H1 (cell line): ENCODE measurements around the gene GRIK4. TPM values are rescaled to one million over a fixed set of nuclear protein-coding genes. Genes with fewer than 3 reads are reported as not detected.

Experiments
- CTCF ChIA-PET: fragments of 300-600 bp; sonication (Branson Sonifier 250); formaldehyde crosslinking; loops from one replicate; lab custom pipeline; 2021; ENCODE audit not compliant: partially characterized antibody; lab: Charles Lee
- POLR2A ChIA-PET: fragments of 300-600 bp; sonication (Branson Sonifier 250); formaldehyde crosslinking; loops from one replicate; lab custom pipeline; 2021; ENCODE audit warnings: inconsistent platforms; ENCODE audit not compliant: partially characterized antibody; lab: Charles Lee
- DNase-seq, 2 experiments: peaks; one replicate each; pipeline versions ENCODE4 v3.0.0 to v3.0.0-alpha.2; 2010 to 2022; ENCODE audit warnings: low spot score in 2 of 2, low read depth in 1 of 2, mixed read lengths in 1 of 2
- FAIRE-seq: peaks from 2 replicates; lab custom pipeline; 2011; peaks lifted over from hg19 to GRCh38; lab: Jason Lieb, UNC
- H2AFZ ChIP-seq: 2 replicates; pipeline ENCODE4 v1.8.1; 2012; ENCODE audit warnings: low read length, inconsistent platforms
- H2AK5ac ChIP-seq: 2 replicates; pipeline ENCODE4 v1.6.1; 2013; ENCODE audit warnings: low read depth, low read length
- H2BK120ac ChIP-seq: replicated peaks from 2 replicates; pipeline ENCODE3; 2013; ENCODE audit warnings: low read depth, low read length, inconsistent platforms
- H2BK12ac ChIP-seq: 2 replicates; pipeline ENCODE4 v1.6.1; 2013; ENCODE audit warnings: low read depth, low read length
- H2BK15ac ChIP-seq: 2 replicates; pipeline ENCODE4 v1.6.1; 2013; ENCODE audit warnings: low read length
- H2BK20ac ChIP-seq: 2 replicates; pipeline ENCODE4 v1.6.1; 2013; ENCODE audit warnings: low read length
- H2BK5ac ChIP-seq: 2 replicates; pipeline ENCODE4 v1.6.1; 2013; ENCODE audit warnings: low read depth, low read length
- H3K14ac ChIP-seq: 2 replicates; pipeline ENCODE4 v1.6.1; 2013; ENCODE audit warnings: inconsistent platforms; ENCODE audit not compliant: insufficient read length
- H3K18ac ChIP-seq: 2 replicates; pipeline ENCODE4 v1.6.1; 2013; ENCODE audit warnings: low read length; ENCODE audit errors: extremely low read depth
- H3K23ac ChIP-seq: 2 replicates; pipeline ENCODE4 v1.6.1; 2013; ENCODE audit warnings: inconsistent platforms; ENCODE audit not compliant: insufficient read length
- H3K23me2 ChIP-seq: 2 replicates; pipeline ENCODE4 v1.6.1; 2013; ENCODE audit warnings: low read depth, low read length
- H3K27ac ChIP-seq: 2 replicates; pipeline ENCODE4 v1.6.1; 2011; ENCODE audit warnings: low read depth, low read length, inconsistent platforms
- H3K27me3 ChIP-seq, 4 experiments: replicated peaks in 1 of 4; 1 replicate in 1 of 4; 2 replicates in 3 of 4; pipeline versions ENCODE4 v1.6.1 to v1.8.1; 2011 to 2013; ENCODE audit warnings: low read length in 3 of 4, mild to moderate bottlenecking in 3 of 4, inconsistent platforms in 2 of 4, mixed read lengths in 2 of 4, moderate library complexity in 1 of 4; ENCODE audit not compliant: control insufficient read depth in 3 of 4, insufficient read depth in 3 of 4; ENCODE audit errors: extremely low read depth in 1 of 4
- H3K36me3 ChIP-seq, 4 experiments: 2 replicates each; pipeline versions ENCODE4 v1.6.1 to v1.8.1; 2011 to 2013; ENCODE audit warnings: mild to moderate bottlenecking in 4 of 4, low read length in 3 of 4, moderate library complexity in 2 of 4, control low read depth in 1 of 4, inconsistent platforms in 1 of 4; ENCODE audit not compliant: insufficient read depth in 4 of 4, control insufficient read depth in 2 of 4
- H3K4ac ChIP-seq: replicated peaks from 2 replicates; pipeline ENCODE3; 2013; ENCODE audit warnings: low read length, low read depth, mixed read lengths, inconsistent platforms; ENCODE audit not compliant: insufficient read length
- H3K4me1 ChIP-seq, 4 experiments: replicated peaks in 1 of 4; 1 replicate in 1 of 4; 2 replicates in 3 of 4; pipeline versions ENCODE4 v1.6.1 to v1.8.1; 2011 to 2013; ENCODE audit warnings: low read length in 3 of 4, inconsistent platforms in 2 of 4, mixed read lengths in 1 of 4; ENCODE audit not compliant: insufficient read depth in 4 of 4, control insufficient read depth in 3 of 4
- H3K4me2 ChIP-seq, 2 experiments: 2 replicates each; pipeline versions ENCODE4 v1.6.1 to v1.8.1; 2011 to 2013; ENCODE audit warnings: low read depth in 2 of 2, low read length in 2 of 2, control low read depth in 1 of 2, inconsistent platforms in 1 of 2, mild to moderate bottlenecking in 1 of 2; ENCODE audit not compliant: insufficient read depth in 1 of 2
- H3K4me3 ChIP-seq, 4 experiments: fragments of 200-600, 300-600 bp in 1 of 4; sonication (generic), shearing (Covaris generic), sonication (Bioruptor Twin) in 1 of 4; 2 replicates each; pipeline versions ENCODE4 v1.5.1 to v1.8.1; 2011 to 2016; ENCODE audit warnings: low read length in 4 of 4, low read depth in 3 of 4, control low read depth in 2 of 4, inconsistent platforms in 2 of 4, mild to moderate bottlenecking in 2 of 4, mixed read lengths in 1 of 4, moderate library complexity in 1 of 4; ENCODE audit not compliant: insufficient read depth in 2 of 4; ENCODE audit errors: extremely low read depth in 1 of 4
- H3K56ac ChIP-seq: replicated peaks from 2 replicates; pipeline ENCODE3; 2013; ENCODE audit warnings: low read depth, mild to moderate bottlenecking, mixed read lengths, low read length, inconsistent platforms; ENCODE audit not compliant: insufficient read length
- H3K79me1 ChIP-seq: 2 replicates; pipeline ENCODE4 v1.6.1; 2013; ENCODE audit warnings: low read depth, low read length, control low read depth
- H3K79me2 ChIP-seq, 2 experiments: 2 replicates each; pipeline versions ENCODE4 v1.6.1 to v1.8.1; 2012 to 2013; ENCODE audit warnings: low read length in 2 of 2, mild to moderate bottlenecking in 2 of 2, inconsistent platforms in 1 of 2; ENCODE audit not compliant: insufficient read depth in 2 of 2, control insufficient read depth in 1 of 2
- H3K9ac ChIP-seq, 4 experiments: replicated peaks in 1 of 4; 1 replicate in 1 of 4; 2 replicates in 3 of 4; pipeline versions ENCODE4 v1.6.1 to v1.8.1; 2011 to 2013; ENCODE audit warnings: low read depth in 3 of 4, low read length in 3 of 4, control low read depth in 2 of 4, mild to moderate bottlenecking in 2 of 4, moderate library complexity in 2 of 4, inconsistent platforms in 1 of 4; ENCODE audit errors: extremely low read depth in 1 of 4
- H3K9me3 ChIP-seq, 2 experiments: 2 replicates each; pipeline versions ENCODE4 v1.6.1 to v1.8.1; 2012 to 2013; ENCODE audit warnings: mild to moderate bottlenecking in 2 of 2, moderate library complexity in 2 of 2, control low read depth in 1 of 2, inconsistent platforms in 1 of 2, low read depth in 1 of 2, low read length in 1 of 2, mixed read lengths in 1 of 2; ENCODE audit not compliant: insufficient read depth in 2 of 2
- H4K20me1 ChIP-seq, 2 experiments: replicated peaks in 1 of 2; 2 replicates each; pipeline versions ENCODE3 to v1.8.1; 2011 to 2013; ENCODE audit warnings: inconsistent platforms in 2 of 2, low read length in 2 of 2, mild to moderate bottlenecking in 1 of 2; ENCODE audit not compliant: insufficient read depth in 2 of 2, control insufficient read depth in 1 of 2
- H4K5ac ChIP-seq: 2 replicates; pipeline ENCODE4 v1.6.1; 2013; ENCODE audit warnings: low read length, low read depth, mixed read lengths, inconsistent platforms; ENCODE audit not compliant: insufficient read length
- H4K8ac ChIP-seq: 2 replicates; pipeline ENCODE4 v1.8.0; 2013; ENCODE audit warnings: mild to moderate bottlenecking, moderate library complexity, low read length, inconsistent platforms; ENCODE audit not compliant: insufficient read depth; ENCODE audit errors: extremely low read depth
- H4K91ac ChIP-seq: replicated peaks from 2 replicates; pipeline ENCODE3; 2013; ENCODE audit warnings: low read length, mixed read lengths, inconsistent platforms; ENCODE audit not compliant: insufficient read length
- BACH1 ChIP-seq: IDR thresholded peaks from 2 replicates; pipeline ENCODE4 v1.6.1; 2012; ENCODE audit warnings: low read length, improper control_type of control experiment
- BCL11A ChIP-seq, 2 experiments: IDR thresholded peaks; one replicate each; pipeline ENCODE4 v1.6.1; 2011; ENCODE audit warnings: low read depth in 2 of 2, low read length in 2 of 2, mild to moderate bottlenecking in 2 of 2
- CEBPB ChIP-seq: IDR thresholded peaks from 2 replicates; pipeline ENCODE4 v1.6.1; 2012; ENCODE audit warnings: low read depth, low read length
- HDAC2 ChIP-seq, 2 experiments: fragments of 300-600 bp in 1 of 2; sonication (generic) in 1 of 2; IDR thresholded peaks; 2 replicates each; pipeline ENCODE4 v1.6.1; 2011 to 2012; ENCODE audit warnings: low read depth in 2 of 2, low read length in 2 of 2, mild to moderate bottlenecking in 2 of 2, moderate library complexity in 2 of 2, borderline replicate concordance in 1 of 2, inconsistent platforms in 1 of 2
- RAD21 ChIP-seq, 2 experiments: IDR thresholded peaks in 1 of 2; conservative IDR thresholded peaks in 1 of 2; 2 replicates each; pipeline ENCODE4 v1.6.1; 2011; ENCODE audit warnings: low read depth in 2 of 2, low read length in 2 of 2, improper control_type of control experiment in 1 of 2, inconsistent platforms in 1 of 2, mild to moderate bottlenecking in 1 of 2, moderate library complexity in 1 of 2
- RBBP5 ChIP-seq: IDR thresholded peaks from 2 replicates; pipeline ENCODE4 v1.7.1; 2012; ENCODE audit warnings: low read depth, mild to moderate bottlenecking, inconsistent platforms, low read length, moderate library complexity, borderline replicate concordance
- WGBS, 2 experiments: shearing (Covaris generic) in 1 of 2; methylation state at CpG; one replicate each; pipeline versions ENCODE4 v1.1.6 to v1.1.7; 2013 to 2015; ENCODE audit warnings: low lambda C conversion rate in 2 of 2, mixed read lengths in 2 of 2, inconsistent platforms in 1 of 2, low coverage in 1 of 2, missing lambda C conversion rate in 1 of 2; ENCODE audit not compliant: insufficient replicate concordance in 2 of 2, insufficient coverage in 1 of 2, insufficient read length in 1 of 2; ENCODE audit errors: extremely low coverage in 1 of 2, missing lambda C conversion rate in 1 of 2; 5-methylcytosine and 5-hydroxymethylcytosine counted together
- polyA plus RNA-seq, 7 experiments: library from polyadenylated mRNA; depleted of rRNA in 3 of 7; stranded (reverse) in 5 of 7; unstranded in 2 of 7; fragments of >200 nt in 5 of 7; fragments of 200-250 nt in 2 of 7; gene quantifications; 1 replicate in 5 of 7; 2 replicates in 1 of 7; 4 replicates in 1 of 7; pipeline versions ENCODE4 v1.2.1 to v1.2.3, GENCODE V29; 2011 to 2013; ENCODE audit warnings: missing spikeins in 2 of 7, mixed read lengths in 2 of 7
- total RNA-seq: library from RNA; stranded (reverse); fragmentation: NEBNext Ultra II Directional; extraction: Animal tissue kit (Norgen Biotek cat#: 25700); gene quantifications from 2 replicates; pipeline ENCODE4 v1.2.1, GENCODE V29; 2021

The GRIK4 gene
- total and polyA plus RNA-seq, 2 of the 8 experiments (the other 6 are each of a cell fraction or from before 2014, with no cell fraction given): 1.2 to 2.9 TPM

DNA sequence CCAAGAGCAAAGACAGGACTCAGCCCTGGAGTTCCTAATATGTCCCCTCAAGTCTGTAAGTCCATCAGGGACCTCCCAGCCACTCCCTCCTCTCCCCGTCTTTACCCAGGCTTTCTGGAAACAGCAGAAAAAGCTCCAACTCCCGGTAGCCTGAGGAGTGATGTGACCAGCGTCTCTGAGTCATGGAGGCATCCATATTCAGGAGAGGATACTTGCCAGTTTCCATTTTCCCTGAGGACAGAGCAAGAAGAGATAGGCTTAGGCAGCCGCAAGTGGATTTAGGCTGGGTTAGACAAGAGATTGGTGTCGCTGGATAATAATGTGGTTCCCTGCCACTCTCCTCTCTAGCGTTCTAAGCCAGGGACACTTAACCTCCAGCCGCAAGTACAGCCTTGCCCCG is 206.6 kb downstream of the GRIK4 start:
- Histone ChIP-seq H3K4me1 (peaks cover under 1 to 16% (median 6%) of the 10 kb centered on the region in 4 experiments), H4K91ac (no peak overlapping the region), H2BK12ac (peak overlapping the region; percentile 3; the same call in 1 of the 2 replicates), H3K79me1 (no peaks in the 10 kb centered on the region), H2BK15ac (peak overlapping the region; percentile 51; the same call in 1 of the 2 replicates), H3K9me3 (no peaks in the 10 kb centered on the region), H2BK5ac (no peak overlapping the region), H2AFZ (no peak overlapping the region), H3K56ac (no peak overlapping the region), H4K20me1 (no peaks in the 10 kb centered on the region), H3K23ac (no peak overlapping the region), H2BK20ac (0 out of 2 replicates have a peak overlapping the region, but pooled peaks have one; percentile 66), H2BK120ac (no peak overlapping the region), H4K8ac (no peak overlapping the region), H3K4me2 (no peak overlapping the region), H3K14ac (no peak overlapping the region), H3K4me3 (no peak overlapping the region), H2AK5ac (no peak overlapping the region), H4K5ac (no peak overlapping the region), H3K27ac (no peak overlapping the region), H3K79me2 (no peaks in the 10 kb centered on the region), H3K23me2 (no peaks in the 10 kb centered on the region; the same call in 1 of the 2 replicates), H3K27me3 (no peaks in the 10 kb centered on the region; a peak in 2 of 7 replicates), H3K4ac (no peak overlapping the region), H3K9ac (no peak overlapping the region), H3K36me3 (no peaks in the 10 kb centered on the region), H3K18ac (no peak overlapping the region)
- no peak for TF ChIP-seq CEBPB
- no peak for TF ChIP-seq RAD21 (IDR thresholded peaks at IDR 0.05 in 1 of 2, conservative IDR thresholded peaks at IDR 0.05 in 1 of 2; ENCODE audit: low read depth in 2 of 2, low read length in 2 of 2)
- no peak for TF ChIP-seq HDAC2 (IDR thresholded peaks at IDR 0.05; ENCODE audit: borderline replicate concordance in 1 of 2, low read depth in 2 of 2, low read length in 2 of 2)
- no peak for TF ChIP-seq RBBP5
- no peak for TF ChIP-seq BACH1
- no peak for TF ChIP-seq BCL11A (IDR thresholded peaks at IDR 0.05; ENCODE audit: low read depth in 2 of 2, low read length in 2 of 2)
- POLR2A ChIA-PET: no interaction called here
- DNase-seq (no peak), FAIRE-seq (no peak)
- WGBS, 2 experiments: 84% methylated on average over 8 of the region's 8 CpGs; no CpG with 5 or more reads in 1 of the 2 experiments
- CTCF ChIA-PET: interaction anchor here (1.0 to 19.6 kb wide), 6 partner anchors 15 to 84 kb away, joined by 3 to 300 read pairs (median 4); no protein-coding TSS in a partner anchor
